Measurements from ENCODE around the gene DRP2. TPM values are rescaled to one million over a fixed set of nuclear protein-coding genes. Genes with fewer than 3 reads are reported as not detected.

Gene DRP2
- polyA plus RNA-seq (10.0 TPM in 2 replicates), polyA minus RNA-seq (11.7 and 13.2 TPM in 2 replicates)

- no peaks in the 10 kb centered on the region for H4K20me1 ChIP-seq (ENCODE audit: insufficient read depth)
- TF ChIP-seq RAD21 (conservative IDR thresholded peaks at IDR 0.05): no peak
- TF ChIP-seq, protein P1, sequence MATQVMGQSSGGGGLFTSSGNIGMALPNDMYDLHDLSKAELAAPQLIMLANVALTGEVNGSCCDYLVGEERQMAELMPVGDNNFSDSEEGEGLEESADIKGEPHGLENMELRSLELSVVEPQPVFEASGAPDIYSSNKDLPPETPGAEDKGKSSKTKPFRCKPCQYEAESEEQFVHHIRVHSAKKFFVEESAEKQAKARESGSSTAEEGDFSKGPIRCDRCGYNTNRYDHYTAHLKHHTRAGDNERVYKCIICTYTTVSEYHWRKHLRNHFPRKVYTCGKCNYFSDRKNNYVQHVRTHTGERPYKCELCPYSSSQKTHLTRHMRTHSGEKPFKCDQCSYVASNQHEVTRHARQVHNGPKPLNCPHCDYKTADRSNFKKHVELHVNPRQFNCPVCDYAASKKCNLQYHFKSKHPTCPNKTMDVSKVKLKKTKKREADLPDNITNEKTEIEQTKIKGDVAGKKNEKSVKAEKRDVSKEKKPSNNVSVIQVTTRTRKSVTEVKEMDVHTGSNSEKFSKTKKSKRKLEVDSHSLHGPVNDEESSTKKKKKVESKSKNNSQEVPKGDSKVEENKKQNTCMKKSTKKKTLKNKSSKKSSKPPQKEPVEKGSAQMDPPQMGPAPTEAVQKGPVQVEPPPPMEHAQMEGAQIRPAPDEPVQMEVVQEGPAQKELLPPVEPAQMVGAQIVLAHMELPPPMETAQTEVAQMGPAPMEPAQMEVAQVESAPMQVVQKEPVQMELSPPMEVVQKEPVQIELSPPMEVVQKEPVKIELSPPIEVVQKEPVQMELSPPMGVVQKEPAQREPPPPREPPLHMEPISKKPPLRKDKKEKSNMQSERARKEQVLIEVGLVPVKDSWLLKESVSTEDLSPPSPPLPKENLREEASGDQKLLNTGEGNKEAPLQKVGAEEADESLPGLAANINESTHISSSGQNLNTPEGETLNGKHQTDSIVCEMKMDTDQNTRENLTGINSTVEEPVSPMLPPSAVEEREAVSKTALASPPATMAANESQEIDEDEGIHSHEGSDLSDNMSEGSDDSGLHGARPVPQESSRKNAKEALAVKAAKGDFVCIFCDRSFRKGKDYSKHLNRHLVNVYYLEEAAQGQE (IDR thresholded peaks at IDR 0.05; ENCODE audit: borderline replicate concordance): no peak
- no peak for TF ChIP-seq TAF1 (IDR thresholded peaks at IDR 0.05; ENCODE audit: low read depth)
- TF ChIP-seq POLR2AphosphoS5 (IDR thresholded peaks at IDR 0.05): no peak
- TF ChIP-seq CTCF (IDR thresholded peaks at IDR 0.05; ENCODE audit: poor library complexity, severe bottlenecking): no peak
- TF ChIP-seq EP300 (conservative IDR thresholded peaks at IDR 0.05; ENCODE audit: poor library complexity, severe bottlenecking): no peak
- peak within 1 kb of the TSS; percentile 80 for H3K27ac ChIP-seq (ENCODE audit: low read length)
- no peaks in the 10 kb centered on the region for H3K27me3 ChIP-seq (ENCODE audit: insufficient read depth, low read depth, low read length)
- peak within 1 kb of the TSS; percentile 41 for H3K4me2 ChIP-seq (ENCODE audit: low read length)
- peak within 1 kb of the TSS; percentile 63 for H3K9ac ChIP-seq (ENCODE audit: low read length)
- no peaks in the 10 kb centered on the region for H3F3A ChIP-seq (ENCODE audit: insufficient read depth, low read length, poor library complexity, severe bottlenecking)
- H3K79me2 ChIP-seq (replicated peaks; ENCODE audit: insufficient read depth, low read length): no peaks in the 10 kb centered on the region
- H3K4me3 ChIP-seq (ENCODE audit: low read length): peak within 1 kb of the TSS; percentile 59
- no peaks in the 10 kb centered on the region for H3K36me3 ChIP-seq (ENCODE audit: insufficient read depth, low read length)
- no peaks in the 10 kb centered on the region for H3K9me2 ChIP-seq (ENCODE audit: insufficient read depth, low read length)
- H2AFZ ChIP-seq (ENCODE audit: low read depth, low read length): peak within 1 kb of the TSS; percentile 27
- no peaks in the 10 kb centered on the region for H3K9me3 ChIP-seq (ENCODE audit: low read length)
Measured at GRCh38 chrX:101219116-101219863, at the start of gene DRP2. DRP2 (plus strand) TSS chrX:101219786; CDS start chrX:101231648, 11,862 bp downstream.

DNA sequence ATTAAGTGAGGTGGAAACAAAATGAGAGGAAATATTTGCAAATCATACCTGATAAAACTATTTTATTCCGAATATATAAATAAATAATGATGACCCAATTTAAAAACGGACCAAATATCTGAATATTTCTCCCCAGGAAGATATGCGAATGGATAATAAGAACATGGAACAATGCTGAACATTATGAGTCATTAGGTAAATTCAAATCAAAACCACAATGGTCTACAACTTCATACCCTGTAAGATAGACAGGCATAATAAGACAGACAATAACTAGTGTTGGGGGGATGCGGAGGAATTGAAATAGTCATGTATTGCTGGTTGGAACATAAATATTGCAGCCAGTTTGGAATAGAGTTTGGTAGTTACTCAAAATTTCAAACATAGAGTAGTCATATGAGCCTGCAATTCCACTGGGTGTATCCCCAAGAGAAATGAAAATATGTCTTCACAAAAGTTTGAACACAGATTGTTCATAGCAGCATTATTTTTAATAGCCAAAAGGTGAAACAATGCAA, 47.6 kb upstream of the DRP2 start:
- Histone ChIP-seq H3K36me3 (ENCODE audit: insufficient read depth, low read length) (no peaks in the 10 kb centered on the region), H4K20me1 (ENCODE audit: insufficient read depth) (no peaks in the 10 kb centered on the region)
- TF ChIP-seq RAD21 (conservative IDR thresholded peaks at IDR 0.05) (no peak), CTCF (IDR thresholded peaks at IDR 0.05; ENCODE audit: poor library complexity, severe bottlenecking) (no peak), TAF1 (IDR thresholded peaks at IDR 0.05; ENCODE audit: low read depth) (no peak), MXI1 (conservative IDR thresholded peaks at IDR 0.05; ENCODE audit: poor library complexity, severe bottlenecking) (no peak), SMC3 (conservative IDR thresholded peaks at IDR 0.05; ENCODE audit: poor library complexity) (no peak)
- TF ChIP-seq, protein P1 (IDR thresholded peaks at IDR 0.05; ENCODE audit: borderline replicate concordance): no peak

More for the DNA sequence above, 47.6 kb upstream of the DRP2 start:
- no peaks in the 10 kb centered on the region for H3F3A ChIP-seq (ENCODE audit: insufficient read depth, low read length, poor library complexity, severe bottlenecking)
- no peak overlapping the region for H3K4me3 ChIP-seq (ENCODE audit: low read length)
- H3K9me2 ChIP-seq (ENCODE audit: insufficient read depth, low read length): no peaks in the 10 kb centered on the region
- H3K27me3 ChIP-seq (ENCODE audit: insufficient read depth, low read depth, low read length): no peaks in the 10 kb centered on the region
- no peak overlapping the region for H3K4me2 ChIP-seq (ENCODE audit: low read length)
- no peaks in the 10 kb centered on the region for H3K9me3 ChIP-seq (ENCODE audit: low read length)
- no peak overlapping the region for H3K9ac ChIP-seq (ENCODE audit: low read length)
- no peaks in the 10 kb centered on the region for H3K79me2 ChIP-seq (replicated peaks; ENCODE audit: insufficient read depth, low read length)
- no peak overlapping the region for H3K27ac ChIP-seq (ENCODE audit: low read length)
- no peak overlapping the region for H2AFZ ChIP-seq (ENCODE audit: low read depth, low read length)
